ENCODE results near the gene ORM2.

ORM2 gene

DNA sequence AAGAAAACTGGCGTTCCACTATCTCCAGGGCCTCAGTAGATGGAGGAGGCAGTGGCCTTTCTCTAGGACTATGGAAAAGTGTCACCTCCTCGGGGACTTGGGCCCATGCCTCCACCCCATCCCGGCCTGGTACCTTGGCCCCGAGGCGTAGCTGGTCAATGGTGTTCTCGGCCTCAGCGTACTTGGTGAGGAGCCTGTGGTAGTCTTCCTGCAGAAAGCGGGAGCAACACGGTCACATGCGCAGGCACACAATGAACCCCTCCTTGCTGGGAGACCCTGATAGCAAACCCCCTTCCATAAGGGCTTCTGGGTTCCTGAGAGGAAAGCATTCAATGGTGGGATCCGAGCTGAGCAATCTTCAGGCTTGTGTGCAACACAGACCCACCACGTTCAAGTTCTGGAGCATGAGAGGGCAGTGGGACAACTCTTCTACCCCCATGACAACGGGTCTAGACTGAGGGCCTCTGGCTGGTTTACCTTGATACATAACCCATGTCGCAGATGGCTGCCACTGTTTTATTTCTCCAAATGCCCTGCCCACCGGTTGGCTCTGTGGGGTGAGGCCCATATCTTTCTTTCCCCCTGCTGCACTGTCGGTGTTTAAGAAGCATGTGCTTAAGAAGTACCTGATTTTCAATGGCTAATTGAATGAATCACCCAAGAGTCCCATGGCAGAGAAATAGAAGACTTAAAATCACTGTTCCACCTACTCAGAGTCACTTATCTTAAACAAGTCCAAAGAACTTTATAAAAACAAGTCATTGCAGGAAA, 44.5 kb downstream of the ORM2 start:
- DNase-seq: no peak

DNA sequence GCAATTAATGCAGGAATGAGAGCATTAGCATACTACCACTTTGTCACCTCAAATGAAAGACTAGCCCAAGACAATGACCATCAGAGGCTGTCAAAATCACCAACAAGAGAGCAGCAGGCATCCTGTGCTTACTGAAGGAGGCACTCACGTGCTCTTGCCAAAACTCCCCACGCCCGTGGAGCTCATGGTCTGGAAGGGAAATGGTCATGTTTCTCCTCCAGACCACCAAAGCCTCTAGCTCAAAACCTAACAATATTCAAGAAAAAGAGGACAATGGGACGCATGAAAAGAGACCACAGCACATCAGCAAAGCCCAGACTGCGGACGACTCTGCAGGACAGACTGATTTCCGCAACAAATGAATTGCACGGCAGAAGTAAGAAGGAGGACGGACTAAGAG, 45.3 kb downstream of the ORM2 start:
- DNase-seq: no peak

DNA sequence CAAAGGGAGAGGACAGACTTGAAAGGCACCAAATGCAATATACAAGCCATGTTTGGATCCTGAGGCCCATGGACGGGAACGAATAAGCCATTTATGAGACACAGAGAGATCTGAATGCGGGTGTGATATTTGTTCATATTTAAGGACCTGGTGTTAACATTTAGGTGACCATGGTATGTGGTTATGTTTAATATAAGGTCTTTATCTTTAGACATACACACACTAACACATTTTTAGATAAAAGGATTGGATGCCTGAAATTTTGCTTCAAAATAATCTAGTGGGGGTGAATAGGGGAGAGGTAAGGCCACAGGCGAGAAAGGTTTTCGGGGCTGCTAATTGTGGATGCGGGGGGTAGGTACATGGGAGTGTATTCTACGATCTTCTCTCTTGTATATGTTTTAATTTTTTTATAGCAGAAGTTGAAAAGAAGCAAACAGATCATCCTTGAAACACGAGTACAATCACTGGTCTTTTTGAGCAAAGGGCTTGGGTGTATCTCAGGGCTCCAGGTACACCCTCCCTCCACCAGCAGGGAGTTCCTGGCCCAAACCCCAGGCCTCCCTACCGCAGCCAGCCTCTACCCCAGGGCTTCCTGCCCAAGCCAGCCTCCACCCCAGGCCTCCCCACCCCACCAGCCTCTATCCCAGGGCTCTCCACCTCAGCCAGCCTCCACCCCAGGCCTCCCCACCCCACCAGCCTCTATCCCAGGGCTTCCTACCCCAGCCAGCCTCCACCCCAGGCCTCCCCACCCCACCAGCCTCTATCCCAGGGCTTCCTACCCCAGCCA, 45.9 kb downstream of the ORM2 start:
- no peak for DNase-seq

DNA sequence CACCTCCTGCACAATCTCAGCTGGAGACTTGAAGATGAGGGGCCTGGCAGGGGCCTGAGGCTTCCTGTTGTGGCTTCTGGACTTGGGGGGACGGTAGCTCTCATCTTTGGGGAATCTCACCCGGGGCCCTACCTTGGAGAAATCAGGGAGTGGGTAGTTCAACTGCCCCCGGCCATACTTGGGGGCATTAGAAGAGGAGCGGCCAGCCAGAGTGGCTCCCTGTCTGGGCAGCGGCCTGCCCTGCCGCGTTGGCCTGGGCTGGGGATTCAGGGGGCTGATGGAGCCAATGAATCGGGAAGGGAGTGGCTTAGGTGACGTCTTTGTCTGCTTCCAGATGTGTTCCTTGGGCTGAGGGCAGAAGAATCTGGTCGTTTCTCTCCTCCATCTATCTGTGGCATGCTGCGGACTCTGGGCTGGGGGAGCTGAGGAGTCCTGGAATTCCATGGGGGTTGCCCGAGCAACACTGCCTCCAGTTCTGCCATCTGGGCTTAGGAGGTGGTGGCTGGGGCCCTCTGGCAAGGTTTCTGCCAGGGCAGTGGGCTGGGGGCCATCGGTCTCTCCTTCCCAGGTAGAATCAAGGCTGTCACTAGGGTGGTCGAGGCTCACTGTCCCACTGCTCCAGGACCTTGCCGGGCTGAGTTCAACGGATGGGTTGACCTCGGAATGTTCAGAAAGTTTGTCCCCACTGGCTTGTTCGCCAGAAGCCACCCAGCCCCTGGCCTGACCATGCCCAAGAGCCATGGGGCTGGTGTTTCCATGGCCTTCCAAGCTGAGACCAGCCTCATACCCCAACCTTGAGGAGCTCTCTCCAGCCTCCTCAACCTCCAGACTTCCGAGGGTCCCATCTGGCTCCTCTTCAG, 47.1 kb downstream of the ORM2 start:
- no peak for DNase-seq

DNA sequence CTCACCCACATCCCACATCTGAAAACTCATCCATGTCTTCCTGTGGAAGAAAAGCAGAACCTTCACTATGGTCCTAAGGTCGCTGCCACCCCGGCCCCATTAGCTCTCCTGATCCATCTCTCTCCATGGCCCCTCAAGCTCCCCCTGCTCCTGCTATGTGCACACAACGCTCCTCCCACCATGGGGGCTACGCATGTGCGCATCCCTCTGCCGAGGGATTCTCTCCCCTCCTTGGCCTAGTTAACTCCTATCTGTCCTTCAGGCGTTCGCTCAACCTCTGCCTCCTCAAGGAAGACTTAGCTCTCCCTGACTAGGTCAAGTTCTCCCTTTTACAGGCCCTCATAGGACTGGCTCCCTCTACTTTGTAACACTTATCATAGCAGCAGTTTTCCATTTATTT, 48.3 kb downstream of the ORM2 start:
- no peak for DNase-seq

DNA sequence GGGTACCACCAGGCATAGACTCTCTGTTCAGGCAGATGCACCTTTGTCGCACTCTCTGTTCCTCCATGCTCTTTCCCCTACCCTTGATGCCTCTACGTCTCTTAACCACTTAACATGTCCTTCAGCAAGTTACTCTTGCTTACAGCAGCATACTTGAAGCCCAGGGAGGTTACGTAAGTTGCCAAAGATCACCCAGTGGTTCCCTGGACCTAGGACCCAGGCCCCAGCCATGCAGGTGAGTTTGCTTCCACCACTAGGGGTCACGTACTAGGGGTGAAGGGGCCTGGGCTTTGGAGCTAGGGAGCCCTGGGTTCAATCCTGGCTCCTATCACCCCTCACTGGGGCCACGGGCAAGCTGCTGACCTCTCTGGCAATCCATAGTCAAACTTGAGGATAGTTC, 49.2 kb downstream of the ORM2 start:
- no peak for DNase-seq

Data from NCI-H510A treated with DMSO at 0.1 percent for 48 hours (cell line).